PC-9 (cell line): ENCODE data around the gene BCL2L15. TPM values are rescaled to one million over a fixed set of nuclear protein-coding genes. Genes with fewer than 3 reads are reported as not detected.

Source experiments
- BruUV-seq: library from RNA; stranded (reverse); fragments of 400-500 nt; replicated peaks from 2 replicates; lab custom pipeline; 2021; lab: Mats Ljungman, UMichigan
- CTCF ChIA-PET: fragments of 300-600 bp; sonication (Branson Sonifier 250); formaldehyde crosslinking; loops from one replicate; lab custom pipeline; 2022; ENCODE audit warnings: antibody characterized with exemption; lab: Charles Lee
- POLR2A ChIA-PET: fragments of 300-600 bp; sonication (Branson Sonifier 250); formaldehyde crosslinking; loops from one replicate; lab custom pipeline; 2022; ENCODE audit warnings: antibody characterized with exemption; ENCODE audit not compliant: unreplicated experiment; lab: Charles Lee
- DNase-seq, 2 experiments: peaks; one replicate each; pipeline versions ENCODE4 v3.0.0 to v3.0.0-alpha.2; 2015 to 2022; ENCODE audit warnings: mixed read lengths in 1 of 2
- H2AFZ ChIP-seq: fragments of 200-600 bp; sonication (generic); 2 replicates; pipeline ENCODE4 v1.8.1; 2017; ENCODE audit warnings: antibody characterized with exemption
- H3F3A ChIP-seq: fragments of 200-600 bp; sonication (generic); 2 replicates; pipeline ENCODE4 v1.8.1; 2017; ENCODE audit warnings: antibody characterized with exemption, mild to moderate bottlenecking, low read depth; ENCODE audit not compliant: insufficient read depth
- H3K27ac ChIP-seq: fragments of 200-600 bp; sonication (generic); 2 replicates; pipeline ENCODE4 v1.6.1; 2016; ENCODE audit warnings: mixed run types
- H3K27me3 ChIP-seq: fragments of 200-600 bp; sonication (generic); 2 replicates; pipeline ENCODE4 v1.6.1; 2016; ENCODE audit warnings: low read depth, mixed run types; ENCODE audit not compliant: insufficient read depth
- H3K36me3 ChIP-seq: fragments of 200-600 bp; sonication (generic); 2 replicates; pipeline ENCODE4 v1.6.1; 2016; ENCODE audit warnings: low read depth, mixed run types
- H3K4me1 ChIP-seq: fragments of 200-600 bp; sonication (generic); replicated peaks from 2 replicates; pipeline ENCODE4 v1.6.1; 2016; ENCODE audit warnings: mixed run types; ENCODE audit not compliant: insufficient read depth
- H3K4me2 ChIP-seq: fragments of 200-600 bp; sonication (generic); 2 replicates; pipeline ENCODE4 v1.6.1; 2017; ENCODE audit warnings: mixed run types
- H3K4me3 ChIP-seq: fragments of 200-600 bp; sonication (generic); 2 replicates; pipeline ENCODE4 v1.6.1; 2016; ENCODE audit warnings: mixed run types
- H3K79me2 ChIP-seq: fragments of 200-600 bp; sonication (generic); 2 replicates; pipeline ENCODE4 v1.6.1; 2017; ENCODE audit warnings: low read depth, mixed run types
- H3K9me2 ChIP-seq: fragments of 200-600 bp; sonication (generic); 2 replicates; pipeline ENCODE4 v1.8.1; 2017; ENCODE audit warnings: mild to moderate bottlenecking; ENCODE audit not compliant: insufficient read depth
- H3K9me3 ChIP-seq: fragments of 200-600 bp; sonication (generic); 2 replicates; pipeline ENCODE4 v1.8.1; 2016; ENCODE audit warnings: low read depth; ENCODE audit not compliant: insufficient read depth
- H4K20me1 ChIP-seq: fragments of 200-600 bp; sonication (generic); 2 replicates; pipeline ENCODE4 v1.8.1; 2017; ENCODE audit not compliant: insufficient read depth
- CTCF ChIP-seq: fragments of 200-600 bp; sonication (generic); conservative IDR thresholded peaks from 2 replicates; pipeline ENCODE4 v1.6.1; 2017; ENCODE audit warnings: mixed run types, antibody characterized with exemption, mild to moderate bottlenecking, moderate library complexity
- EZH2 ChIP-seq: fragments of 200-600 bp; sonication (generic); IDR thresholded peaks from 2 replicates; pipeline ENCODE4 v1.8.0; 2017; ENCODE audit warnings: antibody characterized with exemption, low read depth
- intact Hi-C: fragments of 100-400 bp; cut with micrococcal nuclease; formaldehyde crosslinking; loops from one replicate; pipeline ENCODE4 v1.10.0; 2022; ENCODE audit not compliant: unreplicated experiment
- total RNA-seq: library from RNA; stranded (reverse); gene quantifications from 2 replicates; pipeline ENCODE4 v1.2.3, GENCODE V29; 2021

Gene BCL2L15
- total RNA-seq, 1 experiment from 2014 or later = 0.15 TPM

DNA sequence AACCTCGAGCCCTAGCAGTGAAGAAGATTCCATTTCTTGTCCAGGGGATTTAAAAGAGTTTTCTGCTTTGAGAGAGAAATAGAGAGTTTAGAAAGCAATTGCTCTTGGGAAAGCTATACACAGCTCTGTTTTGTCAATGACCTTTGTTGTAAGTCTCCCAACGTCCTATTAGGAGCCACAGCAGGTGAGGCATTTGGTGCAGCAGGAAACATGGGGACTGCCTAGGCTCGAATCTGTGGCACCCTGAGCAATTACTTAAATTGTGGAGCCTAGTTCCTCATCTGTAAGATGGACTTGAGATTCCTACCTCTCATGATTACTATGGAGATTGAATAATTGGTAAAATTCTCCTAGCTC, 25.9 kb upstream of the BCL2L15 start:
- Histone ChIP-seq H3K27ac (no peak overlapping the region), H3K79me2 (no peaks in the 10 kb centered on the region), H4K20me1 (no peaks in the 10 kb centered on the region), H2AFZ (no peak overlapping the region), H3K27me3 (no peaks in the 10 kb centered on the region), H3F3A (peaks cover 10% of the 10 kb centered on the region; the same call in 1 of the 2 replicates), H3K9me3 (no peaks in the 10 kb centered on the region), H3K36me3 (peaks cover 12% of the 10 kb centered on the region; the same call in 1 of the 2 replicates), H3K4me2 (no peak overlapping the region), H3K4me3 (no peak overlapping the region), H3K9me2 (no peaks in the 10 kb centered on the region), H3K4me1 (no peaks in the 10 kb centered on the region; the same call in 1 of the 2 replicates)
- ChIA-PET CTCF (interaction anchor here (0.7 kb wide), 1 partner anchor 533 kb away, joined by 7 read pairs; no protein-coding TSS in a partner anchor), POLR2A (interaction anchor here (0.5 kb wide), 1 partner anchor 21 kb away, joined by 5 read pairs; no protein-coding TSS in a partner anchor)
- no peak for DNase-seq
- intact Hi-C loops = no loop called here
- TF ChIP-seq CTCF (no peak), EZH2 (no peak)
- no TSS peak for BruUV-seq

- Histone ChIP-seq H3K4me3 (no peak overlapping the region), H2AFZ (no peak overlapping the region), H3K27ac (no peak overlapping the region), H3K4me2 (no peak overlapping the region), H3K79me2 (no peaks in the 10 kb centered on the region), H3K4me1 (no peaks in the 10 kb centered on the region; the same call in 1 of the 2 replicates), H3K27me3 (no peaks in the 10 kb centered on the region), H3K9me2 (no peaks in the 10 kb centered on the region), H3F3A (peaks cover 5% of the 10 kb centered on the region; the same call in 1 of the 2 replicates), H4K20me1 (no peaks in the 10 kb centered on the region), H3K36me3 (peaks cover 17% of the 10 kb centered on the region; the same call in 1 of the 2 replicates), H3K9me3 (no peaks in the 10 kb centered on the region)
- BruUV-seq = no TSS peak
- TF ChIP-seq EZH2 = no peak
- TF ChIP-seq CTCF = no peak
- DNase-seq = no peak
- CTCF ChIA-PET = interaction anchor here (0.7 kb wide), 1 partner anchor 534 kb away, joined by 7 read pairs; no protein-coding TSS in a partner anchor
- intact Hi-C loops = no loop called here
- POLR2A ChIA-PET = no interaction called here
Observed at GRCh38 chr1:113912594-113913311, 25.4 kb upstream of the BCL2L15 start.

GRCh38 chr1:113905435-113905861, 18.1 kb upstream of the BCL2L15 start:
- Histone ChIP-seq H3K9me2 (no peaks in the 10 kb centered on the region), H3K27me3 (no peaks in the 10 kb centered on the region), H3K4me1 (peaks cover 10% of the 10 kb centered on the region), H3K4me3 (peak overlapping the region; percentile 85), H2AFZ (peak overlapping the region; percentile 100), H3K27ac (peak overlapping the region; percentile 21; the same call in 1 of the 2 replicates), H3K36me3 (0 out of 2 replicates have a peak, but pooled peaks cover 9% of the 10 kb centered on the region), H3K79me2 (peaks cover 35% of the 10 kb centered on the region), H3K9me3 (no peaks in the 10 kb centered on the region), H3F3A (peaks cover 10% of the 10 kb centered on the region), H3K4me2 (peak overlapping the region; percentile 94), H4K20me1 (no peaks in the 10 kb centered on the region)
- ChIA-PET POLR2A (interaction anchor here (1.0 kb wide), 1 partner anchor 24 kb away, joined by 6 read pairs; the partner anchor contains the start of gene HIPK1), CTCF (interaction anchor here (1.1 to 1.5 kb wide), 2 partner anchors 23 to 31 kb away, joined by 3 to 5 read pairs; partner anchors contain the start of gene HIPK1)
- peak in 1 of 2 experiments; percentile 59 for DNase-seq
- BruUV-seq = TSS peak; percentile 45
- TF ChIP-seq EZH2 (no peak), CTCF (no peak; the same call in 1 of the 2 replicates)
- intact Hi-C loops = loop anchor here (1.0 kb wide), 4 partner anchors 24 to 146 kb away; partner anchors contain the start of genes HIPK1, PHTF1 and RSBN1
